NCI-H2081 (cell line): Measurements from ENCODE around the gene TNNI3K.
"Not testable (repeated sequence)": the region's sequence is repeated elsewhere in the genome, so short reads cannot be mapped to it uniquely, and the experiment has no call there.

Source experiments
- DNase-seq, 2 experiments: peaks; one replicate each; lab custom pipeline; 2025; lab: John Stamatoyannopoulos, UW

TNNI3K gene, protein sequence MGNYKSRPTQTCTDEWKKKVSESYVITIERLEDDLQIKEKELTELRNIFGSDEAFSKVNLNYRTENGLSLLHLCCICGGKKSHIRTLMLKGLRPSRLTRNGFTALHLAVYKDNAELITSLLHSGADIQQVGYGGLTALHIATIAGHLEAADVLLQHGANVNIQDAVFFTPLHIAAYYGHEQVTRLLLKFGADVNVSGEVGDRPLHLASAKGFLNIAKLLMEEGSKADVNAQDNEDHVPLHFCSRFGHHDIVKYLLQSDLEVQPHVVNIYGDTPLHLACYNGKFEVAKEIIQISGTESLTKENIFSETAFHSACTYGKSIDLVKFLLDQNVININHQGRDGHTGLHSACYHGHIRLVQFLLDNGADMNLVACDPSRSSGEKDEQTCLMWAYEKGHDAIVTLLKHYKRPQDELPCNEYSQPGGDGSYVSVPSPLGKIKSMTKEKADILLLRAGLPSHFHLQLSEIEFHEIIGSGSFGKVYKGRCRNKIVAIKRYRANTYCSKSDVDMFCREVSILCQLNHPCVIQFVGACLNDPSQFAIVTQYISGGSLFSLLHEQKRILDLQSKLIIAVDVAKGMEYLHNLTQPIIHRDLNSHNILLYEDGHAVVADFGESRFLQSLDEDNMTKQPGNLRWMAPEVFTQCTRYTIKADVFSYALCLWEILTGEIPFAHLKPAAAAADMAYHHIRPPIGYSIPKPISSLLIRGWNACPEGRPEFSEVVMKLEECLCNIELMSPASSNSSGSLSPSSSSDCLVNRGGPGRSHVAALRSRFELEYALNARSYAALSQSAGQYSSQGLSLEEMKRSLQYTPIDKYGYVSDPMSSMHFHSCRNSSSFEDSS

DNA sequence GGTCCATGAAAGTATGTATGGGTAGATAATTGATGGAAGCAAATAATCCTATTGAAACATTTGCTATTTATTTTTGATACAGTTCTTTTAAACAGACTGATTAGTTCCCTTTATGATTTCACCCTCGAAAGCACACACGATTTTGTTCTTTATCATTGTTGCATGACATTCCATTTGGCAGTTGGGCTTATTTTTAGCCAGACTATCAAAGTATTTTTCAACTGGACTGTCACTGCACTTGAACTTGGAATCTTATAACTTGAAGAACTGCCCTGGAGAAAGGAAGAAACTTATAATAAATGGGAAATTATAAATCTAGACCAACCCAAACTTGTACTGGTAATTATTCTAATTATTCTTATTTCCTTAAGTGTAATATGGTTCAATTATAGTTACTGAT, at the start of gene TNNI3K:
Gene TNNI3K, plus strand, starts transcription at position 235 of the 400 bp plus-strand sequence. Its CDS starts 65 bp downstream, at position 300.
- DNase-seq, result no peak

DNA sequence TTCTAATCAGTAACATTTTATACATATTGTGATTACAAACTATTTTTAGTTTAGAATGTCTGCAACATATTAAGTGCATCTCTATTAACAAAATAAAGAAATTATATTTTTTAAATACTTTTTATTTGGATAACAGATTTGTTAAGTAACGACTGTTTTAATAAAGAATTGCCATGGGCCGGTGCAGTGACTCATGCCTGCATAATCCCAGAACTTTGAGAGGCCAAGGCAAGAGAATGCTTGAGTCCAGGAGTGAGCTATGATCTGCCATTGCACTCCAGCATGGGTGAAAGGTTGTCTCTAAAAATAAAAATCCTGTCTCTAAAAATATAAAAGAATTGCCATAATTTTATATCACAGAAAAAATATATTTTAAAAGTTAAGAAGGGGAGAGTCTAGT, 41.3 kb upstream of the TNNI3K start:
- no peak for DNase-seq

DNA sequence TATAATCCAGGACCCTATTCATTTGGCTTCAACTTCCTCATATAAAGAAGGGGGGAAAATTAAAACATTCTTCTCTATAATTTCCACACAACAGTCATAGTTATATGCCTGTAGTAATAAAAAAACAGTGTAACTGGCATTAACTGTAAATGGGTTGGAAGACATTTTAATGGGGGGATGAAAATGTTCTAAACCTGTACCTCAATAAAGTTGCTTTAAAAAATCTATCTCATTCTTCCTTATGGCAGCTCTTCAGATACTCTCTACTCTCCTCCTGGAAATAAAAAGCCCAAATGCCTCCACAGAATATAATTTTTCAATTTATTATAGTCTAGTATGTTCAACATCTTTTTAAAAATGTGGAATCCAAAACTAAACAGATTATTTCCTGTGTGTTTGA, 39.8 kb upstream of the TNNI3K start:
- DNase-seq, result no peak

DNA sequence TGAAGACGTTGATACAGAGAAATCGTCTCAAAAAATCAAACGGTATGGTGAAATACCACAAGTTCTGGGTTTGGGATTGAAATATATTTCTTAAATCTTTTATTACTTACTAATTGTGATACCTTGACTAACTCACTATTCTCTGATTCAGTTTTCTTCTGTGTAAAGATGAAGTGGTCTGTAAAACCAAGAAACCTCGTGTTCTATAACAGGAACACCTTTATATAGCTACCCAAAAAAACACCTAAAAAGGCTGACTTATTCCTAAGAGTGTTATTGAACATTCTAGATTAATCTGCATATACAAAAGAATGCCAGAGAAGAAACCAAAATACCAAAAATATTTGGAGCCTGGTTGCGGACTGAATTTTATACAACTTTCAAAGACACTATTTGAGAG, 37.9 kb upstream of the TNNI3K start:
- no peak for DNase-seq

DNA sequence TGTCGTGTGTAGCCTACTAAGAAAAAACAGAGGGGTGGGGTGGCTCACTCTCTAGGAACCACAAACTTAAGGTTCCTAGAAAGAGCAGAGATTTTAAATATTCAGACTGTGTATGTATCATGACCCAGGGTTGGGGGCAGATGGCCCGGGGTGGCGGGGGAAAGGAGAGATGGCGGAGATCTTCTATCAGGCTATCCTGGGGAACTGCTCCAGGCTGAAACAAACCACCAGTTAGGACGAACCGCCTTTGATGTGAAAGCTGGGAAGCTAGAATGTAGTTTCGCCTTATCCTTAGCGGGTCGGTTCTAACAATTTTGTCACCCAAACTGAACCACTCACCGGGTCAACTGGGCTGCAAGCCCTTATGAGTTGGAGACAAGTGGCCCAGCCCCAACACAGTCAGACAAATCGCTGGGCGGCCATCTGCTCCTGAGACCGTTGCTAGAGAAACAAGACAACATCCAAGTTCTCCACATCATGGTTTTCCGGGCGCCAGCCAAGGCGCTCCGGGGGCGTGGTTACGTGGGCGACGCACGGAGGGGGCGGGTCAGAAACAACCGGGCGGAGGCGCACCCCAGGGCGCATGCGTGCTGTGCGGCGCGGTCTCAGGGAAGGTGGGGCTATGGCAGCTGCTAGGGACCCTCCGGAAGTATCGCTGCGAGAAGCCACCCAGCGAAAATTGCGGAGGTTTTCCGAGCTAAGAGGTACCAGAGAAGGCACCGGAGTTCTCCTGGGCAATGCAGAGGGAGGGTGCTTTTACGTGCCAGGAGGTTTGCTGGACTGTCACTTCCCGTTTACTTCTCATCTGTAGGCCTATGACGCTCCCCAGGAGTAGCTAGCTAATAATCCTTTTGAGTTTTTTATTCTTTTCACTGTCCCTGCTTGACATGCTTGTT, 37.3 kb upstream of the TNNI3K start, which contains the start of the genes FPGT and LRRIQ3:
Gene FPGT, plus strand, starts transcription at position 586 of the 896 bp plus-strand sequence. Its CDS starts 37 bp downstream, at position 623.
Gene LRRIQ3, minus strand, starts transcription at position 520 of the 896 bp plus-strand sequence. CDS start 14,492 bp downstream, outside the sequence.
- peak; percentile 95 to 97 for DNase-seq

DNA sequence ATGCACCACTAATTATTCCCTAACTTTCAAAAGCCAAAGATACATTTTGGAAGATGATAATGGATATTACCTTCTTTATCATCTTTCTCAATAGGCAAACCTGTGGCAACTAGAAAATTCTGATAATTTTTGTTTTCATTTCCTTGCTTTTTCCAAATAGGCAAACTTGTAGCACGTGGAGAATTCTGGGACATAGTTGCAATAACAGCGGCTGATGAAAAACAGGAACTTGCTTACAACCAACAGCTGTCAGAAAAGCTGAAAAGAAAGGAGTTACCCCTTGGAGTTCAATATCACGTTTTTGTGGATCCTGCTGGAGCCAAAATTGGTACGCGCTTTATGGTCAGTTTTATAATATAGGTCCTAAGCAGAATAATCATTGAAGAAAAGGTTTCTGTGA, 35.7 kb upstream of the TNNI3K start:
- DNase-seq, result no peak

DNA sequence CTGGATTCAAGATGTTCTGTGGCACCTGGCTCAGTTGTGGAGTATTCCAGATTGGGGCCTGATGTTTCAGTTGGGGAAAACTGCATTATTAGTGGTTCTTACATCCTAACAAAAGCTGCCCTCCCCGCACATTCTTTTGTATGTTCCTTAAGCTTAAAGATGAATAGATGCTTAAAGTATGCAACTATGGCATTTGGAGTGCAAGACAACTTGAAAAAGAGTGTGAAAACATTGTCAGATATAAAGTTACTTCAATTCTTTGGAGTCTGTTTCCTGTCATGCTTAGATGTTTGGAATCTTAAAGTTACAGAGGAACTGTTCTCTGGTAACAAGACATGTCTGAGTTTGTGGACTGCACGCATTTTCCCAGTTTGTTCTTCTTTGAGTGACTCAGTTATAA, 29.9 kb upstream of the TNNI3K start:
- DNase-seq, result no peak

DNA sequence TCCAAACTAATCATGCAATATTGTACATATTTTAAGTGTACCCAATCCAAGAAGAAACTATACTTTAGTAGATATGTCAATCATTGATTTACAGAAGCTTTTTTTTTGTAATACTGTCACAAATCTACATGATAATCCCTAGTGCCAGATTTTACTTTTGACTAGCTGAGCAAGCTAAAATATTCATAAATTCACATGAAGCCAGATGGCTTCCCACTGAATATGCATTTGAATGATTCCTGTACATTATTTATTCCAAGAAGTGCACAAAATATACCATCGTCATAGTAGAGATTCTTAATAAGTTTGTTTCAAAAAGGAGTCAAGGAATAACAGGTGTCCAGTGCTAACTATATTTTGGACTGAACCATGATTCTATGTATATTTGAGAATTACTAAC, 20.0 kb upstream of the TNNI3K start:
- no peak for DNase-seq

DNA sequence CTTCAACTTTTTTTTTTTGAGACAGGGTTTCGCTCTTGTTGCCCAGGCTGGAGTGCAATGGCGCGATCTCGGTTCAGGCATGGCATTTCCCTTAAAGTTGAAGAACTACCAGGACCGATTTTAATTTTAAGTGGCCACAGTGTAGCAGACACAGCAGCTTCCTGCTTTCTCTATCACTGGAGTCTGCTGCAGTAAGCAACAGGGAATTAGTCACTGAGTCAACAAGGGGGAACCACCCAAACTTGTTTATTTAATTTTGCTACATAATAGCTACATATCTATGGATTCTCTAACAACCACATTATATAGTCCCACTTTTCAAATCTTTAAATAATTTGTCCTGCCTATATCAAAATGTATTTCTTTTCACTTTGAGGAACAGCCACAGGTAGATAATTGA, 12.5 kb upstream of the TNNI3K start:
- no peak for DNase-seq

DNA sequence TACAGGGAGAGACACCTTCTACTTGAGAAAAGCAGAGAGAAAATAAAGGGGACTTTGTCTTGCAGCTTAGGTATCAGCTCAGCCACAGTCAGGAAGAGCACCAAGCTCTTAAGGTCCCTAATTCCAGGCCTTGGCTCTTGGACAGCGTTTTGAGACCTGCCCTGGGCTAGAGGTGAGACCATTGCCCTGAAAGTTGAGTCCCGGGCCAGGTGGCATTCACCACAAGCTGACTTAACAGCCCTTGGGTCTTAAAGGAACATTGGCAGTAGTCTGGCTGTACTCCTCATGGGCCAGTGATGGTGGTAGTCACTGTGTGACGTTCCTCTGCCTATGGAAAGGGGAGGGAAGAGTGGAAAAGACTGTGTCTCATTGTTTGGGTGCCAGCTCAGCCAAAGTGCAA, 11.7 kb upstream of the TNNI3K start:
- no peak for DNase-seq

DNA sequence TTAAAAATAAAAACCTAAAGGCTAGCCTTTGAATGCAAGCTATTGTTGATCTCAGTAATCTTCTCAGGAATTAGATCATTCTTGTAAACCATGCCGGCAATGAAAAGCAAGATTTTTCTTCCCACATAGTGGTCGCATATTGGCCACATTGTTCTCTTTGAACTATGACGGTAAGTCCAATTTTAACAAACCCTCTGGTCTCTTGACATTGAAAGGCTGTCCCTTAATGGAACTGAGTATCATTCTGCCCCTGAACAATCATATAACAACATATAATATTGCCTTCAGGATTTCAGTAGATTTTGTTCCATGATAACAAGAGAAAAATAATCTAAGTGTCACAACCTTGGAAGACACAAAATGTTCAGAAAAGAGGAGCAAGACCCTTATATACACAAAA, 1.3 kb downstream of the TNNI3K start:
- DNase-seq, result no peak

DNA sequence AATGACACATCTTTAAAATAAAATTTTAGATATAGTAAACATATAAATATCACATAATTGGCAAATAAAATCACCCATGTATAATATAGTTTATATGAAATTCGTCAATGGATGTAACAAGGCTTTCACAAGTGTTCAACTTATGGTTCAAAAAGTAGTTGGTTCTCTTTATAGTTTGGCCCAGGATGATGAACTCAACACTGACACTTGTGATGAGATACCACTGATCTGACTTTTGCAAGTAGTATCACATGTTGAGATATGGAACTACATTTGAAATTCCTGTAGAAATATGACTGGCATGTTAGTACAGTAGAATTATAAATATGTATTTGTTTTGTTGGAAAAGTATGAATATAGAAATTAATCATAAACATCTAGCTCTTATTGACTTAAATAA, 1.8 kb downstream of the TNNI3K start:
- no peak for DNase-seq

DNA sequence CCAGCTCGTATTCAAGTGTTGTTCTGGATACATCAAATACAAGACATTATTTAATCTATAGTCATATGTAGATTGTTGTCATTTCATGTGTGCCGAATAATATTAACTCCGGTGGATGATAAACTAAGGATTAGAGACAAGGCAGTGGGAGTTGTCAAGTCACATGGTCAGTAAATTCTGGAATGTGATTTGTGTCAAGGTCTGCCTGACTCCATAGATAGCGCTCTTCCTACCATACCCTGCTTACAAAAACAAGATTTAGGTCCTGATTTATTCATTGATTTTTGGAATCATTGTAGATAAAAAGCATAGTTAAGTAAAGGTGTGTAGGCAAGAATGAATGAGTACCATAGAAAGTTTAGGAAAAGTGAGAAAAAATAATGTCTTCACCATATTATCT, 2.6 kb downstream of the TNNI3K start:
- DNase-seq, result no peak

DNA sequence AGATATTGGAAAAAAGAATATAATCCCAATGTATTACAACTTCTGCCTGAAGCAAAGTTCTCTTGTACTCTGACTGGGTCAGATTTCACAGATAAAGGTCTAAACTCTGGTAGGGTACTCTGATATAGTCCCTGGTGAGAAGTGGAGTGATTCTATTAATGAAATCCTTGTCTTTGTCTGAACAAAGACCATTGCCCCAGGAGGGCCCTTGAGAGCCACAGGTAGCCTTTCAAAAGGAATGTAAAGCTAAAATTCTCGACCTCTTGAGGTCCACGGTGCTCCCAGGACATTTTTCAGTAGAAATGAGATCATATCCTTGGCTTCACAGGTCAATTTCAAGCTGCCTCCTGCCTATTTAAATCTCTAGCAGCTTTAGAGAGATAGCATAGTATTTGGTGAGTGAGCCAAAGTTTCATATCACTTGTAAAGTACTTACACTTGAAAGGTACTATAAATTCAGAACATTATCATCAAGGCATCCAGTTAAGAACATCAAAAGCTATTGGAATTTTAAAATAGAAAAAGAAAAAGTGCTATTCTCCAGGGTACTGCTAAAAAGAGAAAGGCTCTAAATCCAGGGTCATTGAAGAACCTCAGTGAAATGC, 10.1 kb downstream of the TNNI3K start:
- no peak for DNase-seq

DNA sequence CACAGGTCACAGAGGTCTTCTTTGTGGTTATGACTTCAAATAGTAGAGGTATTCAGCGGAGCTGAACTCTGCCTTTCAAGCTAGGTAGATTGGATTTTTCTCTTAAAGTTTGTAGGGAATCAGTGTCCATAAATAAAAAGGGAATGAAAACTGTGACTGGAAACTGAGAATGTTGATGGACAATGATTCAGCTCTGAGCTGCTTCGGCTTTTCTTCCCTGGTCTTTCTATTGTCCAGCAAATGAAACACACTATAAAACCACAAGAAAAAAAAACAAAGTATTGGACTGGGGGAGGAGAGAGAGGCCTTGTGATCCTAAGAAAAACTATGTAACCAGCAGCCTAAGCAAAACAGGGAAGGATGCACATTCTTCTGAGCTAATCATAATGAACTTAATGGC, 11.1 kb downstream of the TNNI3K start:
- no peak for DNase-seq

DNA sequence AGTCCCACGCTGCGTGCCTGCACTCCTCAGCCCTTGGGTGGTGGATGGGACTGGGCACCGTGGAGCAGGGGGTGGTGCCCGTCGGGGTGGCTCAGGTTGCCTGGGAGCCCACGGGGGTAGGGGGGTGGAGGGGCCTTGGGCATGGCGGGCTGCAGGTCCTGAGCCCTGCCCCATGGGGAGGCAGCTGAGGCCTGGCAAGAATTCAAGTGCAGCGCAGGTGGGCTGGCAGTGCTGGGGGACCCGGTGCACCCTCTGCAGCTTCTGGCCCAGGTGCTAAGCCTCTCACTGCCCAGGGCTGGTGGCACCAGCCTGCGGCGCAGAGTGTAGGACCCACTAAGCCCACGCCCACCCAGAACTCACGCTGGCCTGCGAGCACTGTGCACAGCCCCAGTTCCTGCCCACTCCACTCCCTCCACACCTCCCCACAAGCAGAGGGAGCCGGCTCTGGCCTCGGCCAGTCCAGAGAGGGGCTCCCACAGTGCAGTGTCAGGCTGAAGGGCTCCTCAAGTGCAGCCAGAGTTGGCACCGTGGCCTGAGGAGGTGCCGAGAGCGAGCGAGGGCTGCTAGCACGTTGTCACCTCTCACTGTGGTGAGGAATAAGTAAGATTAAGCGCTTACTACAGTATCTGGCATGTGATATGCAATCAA, 12.8 kb downstream of the TNNI3K start:
- DNase-seq, result no peak

DNA sequence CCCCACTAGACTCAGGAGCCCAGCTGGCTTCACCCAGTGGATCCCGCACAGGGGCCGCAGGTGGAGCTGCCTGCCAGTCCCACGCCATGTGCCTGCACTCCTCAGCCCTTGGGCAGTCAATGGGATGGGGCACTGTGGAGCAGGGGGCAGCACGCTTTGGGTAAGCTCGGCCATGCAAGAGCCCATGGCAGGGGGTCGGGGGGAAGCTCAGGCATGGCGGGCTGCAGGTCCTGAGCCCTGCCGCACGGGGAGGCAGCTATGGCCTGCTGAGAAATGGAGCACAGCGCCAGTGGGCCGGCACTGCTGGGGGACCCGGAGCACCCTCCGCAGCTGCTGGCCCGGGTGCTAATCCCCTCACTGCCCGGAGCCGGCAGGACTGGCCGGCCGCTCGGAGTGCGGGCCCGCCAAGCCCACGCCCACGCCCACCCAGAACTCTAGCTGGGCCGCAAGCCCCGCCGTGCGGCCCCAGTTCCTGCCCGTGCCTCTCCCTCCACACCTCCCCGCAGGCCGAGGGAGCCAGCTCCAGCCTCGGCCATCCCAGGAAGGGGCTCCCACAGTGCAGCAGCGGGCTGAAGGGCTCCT, 18.1 kb downstream of the TNNI3K start:
- DNase-seq, result not testable (repeated sequence)

DNA sequence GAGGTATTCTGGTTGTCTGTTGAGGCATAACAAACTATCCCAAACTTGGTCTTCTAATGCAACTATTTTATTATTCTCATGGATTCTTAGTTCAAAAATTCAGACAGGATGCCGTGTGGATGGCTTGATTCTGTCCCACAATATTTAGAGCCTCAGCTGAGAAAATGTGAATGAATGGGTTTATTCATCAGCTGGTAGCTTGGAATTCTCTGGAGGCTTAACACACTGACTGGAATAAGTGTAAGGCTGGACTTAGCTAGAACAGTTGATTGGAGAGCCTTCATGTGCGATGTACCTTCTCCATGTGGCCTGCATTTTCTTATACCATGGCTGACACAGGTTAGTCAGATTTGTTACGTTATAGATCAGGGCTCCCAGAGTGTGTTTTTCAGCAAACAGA, 30.8 kb downstream of the TNNI3K start:
- no peak for DNase-seq

DNA sequence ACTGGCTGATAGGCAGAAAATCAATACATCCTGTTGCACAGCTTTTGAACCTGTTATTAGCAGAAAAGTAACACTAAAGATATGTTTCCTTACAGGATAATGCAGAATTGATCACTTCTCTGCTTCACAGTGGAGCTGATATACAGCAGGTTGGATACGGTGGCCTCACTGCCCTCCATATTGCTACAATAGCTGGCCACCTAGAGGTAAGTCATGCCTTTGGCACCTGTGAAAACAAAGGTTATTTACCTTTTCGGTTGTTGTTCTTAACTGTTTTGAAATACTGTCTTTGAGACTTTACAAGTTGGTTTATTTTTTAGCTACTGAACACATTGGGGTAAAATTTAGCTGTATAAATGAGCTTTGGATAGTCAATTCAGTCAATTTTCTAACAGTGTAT, 36.3 kb downstream of the TNNI3K start:
- DNase-seq, result no peak

DNA sequence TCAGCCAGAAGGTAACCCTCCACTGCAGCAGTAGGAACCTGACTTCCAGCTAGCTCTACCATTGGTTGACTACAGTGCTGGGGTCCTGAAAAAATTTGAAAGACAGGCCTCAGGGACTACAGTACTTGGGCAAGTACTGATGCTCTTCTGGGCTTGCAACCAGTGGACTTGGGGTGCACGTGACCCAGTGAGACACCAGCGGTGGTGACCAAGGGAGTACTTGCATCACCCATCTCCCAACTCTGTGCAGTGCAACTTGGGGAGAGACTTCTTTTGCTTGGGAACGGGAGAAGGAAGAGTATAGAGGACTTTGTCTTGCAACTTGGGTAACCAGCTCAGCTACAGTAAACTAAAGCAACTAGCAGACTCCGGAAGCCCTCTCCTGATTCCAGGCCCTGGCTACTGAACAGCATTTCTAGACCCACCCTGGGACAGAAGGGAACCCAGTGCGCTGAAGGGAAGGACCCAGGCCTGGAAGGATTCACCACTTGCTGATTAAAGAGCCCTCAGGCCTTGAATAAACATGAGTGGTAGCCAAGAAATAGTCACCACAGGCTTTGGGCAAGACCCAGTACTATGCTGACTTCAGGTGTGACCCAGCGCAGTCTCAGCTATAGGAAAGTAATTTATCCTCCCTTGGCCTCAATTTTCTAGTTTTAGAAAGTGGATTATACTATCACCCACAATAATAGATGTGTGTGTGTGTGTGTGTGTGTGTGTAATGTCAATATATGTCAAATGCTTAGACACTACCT, 45.6 kb downstream of the TNNI3K start:
- no peak for DNase-seq
